HG03354 (cell line): ENCODE results near the gene SORBS2.
"Not testable (repeated sequence)": the region's sequence is repeated elsewhere in the genome, so short reads cannot be mapped to it uniquely, and the experiment has no call there.

Source experiments
- ATAC-seq: cut with Tn5 transposase; IDR thresholded peaks from one replicate; pipeline ENCODE4 v1.9.1; 2021; ENCODE audit warnings: mild to moderate bottlenecking; ENCODE audit not compliant: unreplicated experiment, poor library complexity, severe bottlenecking

The SORBS2 gene

GRCh38 chr4:185723631-185724260 is 88.2 kb downstream of the SORBS2 start:
- no peak for ATAC-seq

GRCh38 chr4:185722029-185722316 is 90.0 kb downstream of the SORBS2 start:
- ATAC-seq, result no peak

- no peak for ATAC-seq
Observed at GRCh38 chr4:185721190-185722028, 90.6 kb downstream of the SORBS2 start.

DNA sequence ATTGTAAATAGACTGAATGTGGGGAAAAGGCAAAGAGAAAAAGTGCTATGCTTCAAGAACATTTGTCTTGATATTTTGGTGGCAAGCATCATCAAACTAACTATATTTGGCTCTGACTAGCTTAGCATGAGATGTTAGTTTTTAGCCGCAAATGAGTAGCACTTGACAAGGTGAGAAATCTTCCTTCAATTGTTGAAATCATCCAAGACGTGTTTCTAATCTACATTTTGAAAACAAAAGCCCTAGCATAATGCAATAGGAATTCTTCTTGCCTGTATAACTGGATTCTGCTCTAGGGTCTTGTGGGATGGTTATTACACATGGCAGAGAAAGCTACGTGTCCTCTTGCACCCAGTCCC is 92.5 kb downstream of the SORBS2 start:
- ATAC-seq, result no peak

GRCh38 chr4:185718578-185719499 is 93.2 kb downstream of the SORBS2 start:
- ATAC-seq, result peak; percentile 83

DNA sequence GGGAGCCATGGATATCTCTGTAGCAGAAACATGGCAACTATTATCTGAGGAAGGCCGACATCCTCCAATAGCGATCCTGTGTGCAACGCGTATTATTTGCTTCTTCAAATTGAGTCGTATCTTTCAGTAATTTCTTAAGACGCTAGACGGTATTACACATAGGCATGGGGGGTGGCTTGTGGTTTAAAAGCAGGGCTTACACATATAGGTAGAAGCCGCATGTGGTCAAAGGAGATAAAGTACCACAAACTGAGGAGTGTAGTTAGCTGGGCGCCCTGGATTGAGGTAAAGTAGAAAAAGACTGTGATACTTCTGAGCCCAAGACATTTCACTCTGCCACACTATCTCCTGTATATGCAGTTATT is 94.6 kb downstream of the SORBS2 start:
- ATAC-seq, result no peak

DNA sequence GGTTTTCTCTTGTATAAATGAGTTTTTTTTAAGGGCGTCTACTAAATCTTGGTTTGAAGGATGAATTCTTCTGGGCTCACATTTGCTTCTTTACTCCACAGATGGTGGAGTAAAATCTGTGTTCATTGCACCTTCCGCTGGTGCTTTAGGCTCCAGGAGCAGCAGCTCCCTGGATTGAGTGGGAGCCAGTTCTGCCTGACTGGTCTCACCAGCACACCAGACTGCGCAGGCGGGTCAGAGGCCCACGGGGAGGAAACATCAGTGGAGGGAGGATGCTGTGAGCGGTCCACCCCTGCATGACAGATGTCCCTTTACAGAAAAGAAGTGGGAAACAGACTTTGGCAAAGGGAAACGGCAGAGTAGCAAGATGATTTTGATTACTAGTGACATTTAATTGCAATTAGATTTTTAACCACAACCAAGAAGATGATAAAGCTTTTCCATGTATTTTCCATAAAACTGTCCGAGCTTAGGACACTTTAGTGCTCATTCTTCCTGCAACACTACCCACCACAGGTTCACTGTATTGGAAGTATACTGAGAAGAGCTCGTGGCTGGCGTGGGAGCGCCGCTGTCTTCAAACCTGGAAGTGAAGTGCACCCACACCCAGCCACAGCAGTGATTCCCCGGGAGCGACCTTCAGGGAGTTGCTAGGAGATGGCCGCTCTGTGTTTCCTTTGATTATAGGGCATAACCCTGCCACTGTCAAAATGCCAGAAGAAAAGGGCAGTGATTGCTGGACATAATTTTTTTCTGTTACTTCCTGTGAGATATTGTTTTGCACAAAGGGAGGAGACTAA is 95.2 kb downstream of the SORBS2 start:
- no peak for ATAC-seq

DNA sequence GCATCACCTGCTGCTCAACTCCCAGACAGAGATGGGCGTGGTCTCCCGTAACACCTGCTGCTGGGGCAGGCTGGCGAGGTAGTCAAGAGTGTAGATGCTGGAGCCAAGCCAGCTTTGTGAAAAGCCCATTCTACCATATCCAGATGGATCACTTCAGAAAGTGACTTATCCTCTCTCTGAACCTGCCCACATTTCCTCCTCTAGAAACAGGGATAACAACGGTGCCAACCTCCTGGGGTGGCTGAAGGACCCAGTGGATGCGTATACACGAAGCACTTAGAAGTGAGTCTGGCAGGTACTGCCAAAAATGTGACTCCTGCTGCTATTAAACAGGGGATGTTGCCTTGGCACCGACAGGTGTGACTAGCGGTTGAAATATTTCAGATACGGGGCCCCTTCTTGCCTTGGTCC is 95.8 kb downstream of the SORBS2 start:
- no peak for ATAC-seq

- not testable (repeated sequence) for ATAC-seq
Observed at GRCh38 chr4:185714524-185714923, 97.5 kb downstream of the SORBS2 start.

GRCh38 chr4:185713731-185714130 is 98.3 kb downstream of the SORBS2 start:
- no peak for ATAC-seq

DNA sequence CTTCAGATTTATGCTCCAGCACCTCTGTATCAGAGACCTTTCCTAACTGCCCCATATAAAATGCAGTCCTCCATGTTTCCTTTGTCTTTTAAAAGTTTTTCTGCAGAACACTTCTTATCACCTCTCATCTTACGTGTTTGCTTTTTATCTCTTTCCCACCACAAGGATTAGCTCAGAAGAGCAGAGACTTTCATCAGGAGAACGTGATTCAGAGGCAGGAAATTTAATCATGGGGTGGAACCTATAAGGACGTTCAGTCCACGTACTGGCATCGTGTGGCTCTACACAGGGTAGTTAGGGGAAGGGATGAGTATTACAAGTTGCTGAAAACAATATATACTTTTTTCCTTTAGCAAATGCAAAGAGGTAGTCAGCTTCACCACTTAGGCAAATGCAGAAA is 98.7 kb downstream of the SORBS2 start:
- no peak for ATAC-seq

DNA sequence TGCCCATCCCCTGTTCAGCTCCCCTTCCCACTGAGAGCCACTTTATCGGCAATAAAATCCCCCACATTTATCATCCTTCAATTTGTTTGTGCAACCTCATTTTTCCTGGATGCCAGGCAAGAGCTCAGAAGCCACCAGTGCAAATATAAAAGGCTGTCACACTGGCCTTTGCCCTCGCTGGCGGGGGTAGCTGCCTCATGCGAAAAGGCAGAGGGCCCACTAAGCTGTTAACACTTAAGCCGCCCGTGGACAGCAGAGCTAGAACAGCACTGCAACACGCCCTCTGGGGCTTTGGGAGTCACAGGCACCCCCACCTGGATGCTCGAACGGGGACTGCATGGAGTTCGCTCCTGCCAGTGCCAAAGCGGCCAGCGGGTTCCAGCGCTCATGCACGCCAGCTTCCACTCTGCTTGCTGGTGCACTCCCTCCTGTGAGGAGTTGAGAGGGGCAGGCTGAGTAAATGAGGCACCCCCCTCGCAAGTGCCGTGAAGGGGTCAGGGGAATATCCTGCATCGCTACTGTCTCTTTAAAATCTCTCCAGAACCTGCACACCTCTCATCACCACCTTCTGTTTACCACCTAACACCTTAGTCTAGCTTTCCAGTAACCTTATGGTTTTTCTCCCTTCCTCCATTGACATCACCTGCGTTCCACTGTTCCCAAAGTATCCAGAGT is 99.5 kb downstream of the SORBS2 start:
- no peak for ATAC-seq

DNA sequence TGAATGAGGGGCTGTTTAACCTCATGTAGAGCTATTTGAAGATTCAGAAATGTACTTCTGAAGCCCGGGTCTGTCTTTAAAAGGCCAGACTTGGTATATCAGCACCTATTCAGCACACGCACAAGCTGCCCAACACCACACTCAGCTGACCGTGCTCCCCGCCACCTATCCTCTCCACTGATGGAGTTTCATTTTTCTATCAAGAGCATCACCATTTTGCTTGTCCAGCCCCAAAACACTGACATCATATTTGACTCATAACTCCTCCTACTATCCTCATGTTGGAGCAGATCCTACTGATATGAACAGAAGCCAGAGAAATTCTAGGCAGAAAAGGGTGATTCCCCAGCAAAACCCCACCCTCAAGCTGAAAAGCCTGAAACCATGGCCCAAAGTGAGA is 100.3 kb downstream of the SORBS2 start:
- no peak for ATAC-seq

DNA sequence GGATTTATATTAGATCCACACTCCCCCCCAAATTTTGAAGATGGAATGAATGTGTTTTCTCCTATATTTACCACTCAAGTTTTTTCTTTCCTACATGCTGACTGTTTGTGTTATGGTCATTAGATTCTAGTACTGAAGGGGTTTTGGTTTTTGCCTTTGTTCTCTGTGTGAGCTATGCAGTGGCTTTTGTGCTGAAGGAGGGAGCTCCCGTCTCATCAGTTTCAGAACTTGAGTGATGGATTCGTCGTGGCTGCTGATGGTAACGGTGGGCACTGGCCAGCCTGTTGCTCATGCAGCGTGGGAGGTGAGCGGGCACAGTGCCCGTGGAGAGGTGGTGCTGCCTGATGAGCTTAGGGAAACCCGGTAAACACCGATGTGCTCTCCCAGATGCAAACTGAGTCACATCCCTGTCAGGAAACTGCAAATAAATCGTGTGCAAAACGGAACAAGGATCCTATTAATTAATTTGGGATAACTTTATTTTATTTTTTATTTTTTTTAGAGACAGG is 101.5 kb downstream of the SORBS2 start:
- ATAC-seq, result no peak

GRCh38 chr4:185709802-185710486 is 102.0 kb downstream of the SORBS2 start:
- ATAC-seq, result no peak

DNA sequence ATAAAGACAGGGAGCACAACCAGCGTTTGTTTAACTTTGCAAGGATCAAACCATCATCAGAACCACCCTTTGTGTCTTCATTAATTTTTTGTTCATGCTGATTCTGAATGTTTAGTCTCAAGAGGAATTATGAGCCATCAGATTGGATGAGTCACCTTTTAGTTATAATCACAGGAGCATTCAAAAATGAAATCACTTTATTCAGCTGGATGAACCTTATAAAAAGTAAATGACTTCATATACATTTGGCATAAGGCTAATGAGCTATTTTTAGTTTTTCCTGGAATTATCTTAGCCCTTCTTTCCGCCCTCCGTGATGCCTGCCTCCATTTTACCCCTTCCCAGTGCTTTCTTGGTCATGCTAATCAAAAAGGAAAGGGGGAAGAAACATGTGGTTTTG is 103.6 kb downstream of the SORBS2 start:
- no peak for ATAC-seq

- ATAC-seq, result peak; percentile 72
Observed at GRCh38 chr4:185707622-185708021, 104.4 kb downstream of the SORBS2 start.

DNA sequence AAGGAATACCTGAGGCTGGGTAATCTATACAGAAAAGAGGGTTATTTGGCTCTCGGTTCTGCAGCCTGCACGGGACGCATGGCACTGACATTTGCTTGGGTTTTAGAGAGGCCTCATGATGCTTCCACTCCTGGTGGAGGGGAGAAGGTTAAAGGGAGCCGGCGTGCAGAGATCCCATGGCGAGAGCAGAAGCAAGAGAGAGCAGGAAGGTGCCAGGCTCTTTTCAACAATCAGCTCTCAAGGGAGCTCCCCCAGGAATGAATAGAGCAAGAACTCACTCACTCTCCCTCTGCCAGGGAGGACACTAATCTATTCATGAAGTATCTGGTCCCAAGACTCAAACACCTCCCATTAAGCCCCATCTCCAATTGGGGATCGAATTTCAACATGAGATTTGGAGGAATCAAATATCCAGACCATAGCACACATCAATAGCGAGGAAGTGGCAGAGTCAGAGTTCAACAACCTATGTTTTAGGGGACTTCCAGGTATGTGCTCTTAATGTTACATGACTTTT is 109.8 kb downstream of the SORBS2 start:
- ATAC-seq, result no peak
